DND-41 (cell line): ENCODE results near the gene CPD.

Experiments
- ATAC-seq: fragments of 200-7000 bp; cut with Tn5 transposase; 3 replicates; pipeline ENCODE4 v1.9.1; 2021; ENCODE audit warnings: low read depth; ENCODE audit not compliant: insufficient read depth
- DNase-seq: peaks from one replicate; pipeline ENCODE4 v3.0.0-alpha.2; 2020
- H2AFZ ChIP-seq: 2 replicates; pipeline ENCODE4 v1.6.0; 2012; ENCODE audit warnings: low read depth, low read length
- H3K27ac ChIP-seq: 2 replicates; pipeline ENCODE4 v1.5.1; 2012; ENCODE audit warnings: low read length, inconsistent platforms
- H3K27me3 ChIP-seq: fragments of 200-600 bp; sonication (generic); 2 replicates; pipeline ENCODE4 v1.6.0; 2012; ENCODE audit warnings: low read length, mild to moderate bottlenecking, inconsistent platforms; ENCODE audit not compliant: insufficient read depth, poor library complexity
- H3K36me3 ChIP-seq: 2 replicates; pipeline ENCODE4 v1.5.1; 2012; ENCODE audit warnings: low read length, inconsistent platforms; ENCODE audit not compliant: insufficient read depth
- H3K4me1 ChIP-seq: 2 replicates; pipeline ENCODE4 v1.5.1; 2012; ENCODE audit warnings: mild to moderate bottlenecking, low read length; ENCODE audit not compliant: insufficient read depth
- H3K4me2 ChIP-seq: 2 replicates; pipeline ENCODE4 v1.6.0; 2012; ENCODE audit warnings: mild to moderate bottlenecking, moderate library complexity, low read length, inconsistent platforms; ENCODE audit not compliant: insufficient read depth
- H3K4me3 ChIP-seq, 2 experiments: fragments of 200-600 bp in 1 of 2; shearing (Covaris generic) in 1 of 2; 2 replicates each; pipeline ENCODE4 v1.5.1; 2012 to 2016; ENCODE audit warnings: inconsistent platforms in 2 of 2, low read length in 2 of 2, mild to moderate bottlenecking in 2 of 2, low read depth in 1 of 2, moderate library complexity in 1 of 2
- H3K79me2 ChIP-seq: 2 replicates; pipeline ENCODE4 v1.6.0; 2012; ENCODE audit warnings: low read length, inconsistent platforms; ENCODE audit not compliant: insufficient read depth
- H3K9ac ChIP-seq: 2 replicates; pipeline ENCODE4 v1.6.0; 2012; ENCODE audit warnings: low read depth, mild to moderate bottlenecking, inconsistent platforms, low read length, moderate library complexity
- H3K9me3 ChIP-seq: 2 replicates; pipeline ENCODE4 v1.5.1; 2012; ENCODE audit warnings: low read length, moderate library complexity, mild to moderate bottlenecking, inconsistent platforms; ENCODE audit not compliant: insufficient read depth, severe bottlenecking
- H4K20me1 ChIP-seq: 2 replicates; pipeline ENCODE4 v1.6.0; 2012; ENCODE audit warnings: low read length; ENCODE audit not compliant: insufficient read depth
- CTCF ChIP-seq: IDR thresholded peaks from 2 replicates; pipeline ENCODE4 v1.5.1; 2012; ENCODE audit warnings: borderline replicate concordance, low read length, moderate library complexity, mild to moderate bottlenecking; ENCODE audit not compliant: poor library complexity, severe bottlenecking; ENCODE audit errors: extremely low read depth
- EZH2 ChIP-seq: IDR thresholded peaks from 3 replicates; pipeline ENCODE4 v1.6.1; 2012; ENCODE audit warnings: borderline replicate concordance, low read depth, mild to moderate bottlenecking, moderate library complexity, low read length, inconsistent platforms; ENCODE audit not compliant: severe bottlenecking

The CPD gene

GRCh38 chr17:30378825-30379302 lies at the start of gene CPD:
CPD (plus strand) TSS chr17:30378927; CDS start chr17:30378981, 54 bp downstream.
- peaks cover 39% of the 10 kb centered on the region for H3K4me1 ChIP-seq
- DNase-seq, result peak; percentile 96
- peak within 1 kb of the TSS; percentile 90 for H2AFZ ChIP-seq
- H3K27me3 ChIP-seq, result no peaks in the 10 kb centered on the region
- peaks cover 6% of the 10 kb centered on the region; the same call in 1 of the 2 replicates for H4K20me1 ChIP-seq
- H3K36me3 ChIP-seq, result no peaks in the 10 kb centered on the region
- no peak for TF ChIP-seq EZH2
- no peak for TF ChIP-seq CTCF
- peak within 1 kb of the TSS; percentile 96 for H3K4me2 ChIP-seq
- H3K27ac ChIP-seq, result peak within 1 kb of the TSS; percentile 69
- no peaks in the 10 kb centered on the region for H3K9me3 ChIP-seq
- H3K79me2 ChIP-seq, result peaks cover 20% of the 10 kb centered on the region
- H3K9ac ChIP-seq, result peak within 1 kb of the TSS; percentile 84
- H3K4me3 ChIP-seq, result peak within 1 kb of the TSS; percentile 73 to 75
- peak; percentile 97 for ATAC-seq

GRCh38 chr17:30332057-30332542 lies 46.6 kb upstream of the CPD start:
- Histone ChIP-seq H3K4me2 (peak overlapping the region; percentile 47), H3K27ac (peak overlapping the region; percentile 45), H3K27me3 (no peaks in the 10 kb centered on the region), H4K20me1 (no peaks in the 10 kb centered on the region), H3K9me3 (no peaks in the 10 kb centered on the region), H3K9ac (no peak overlapping the region), H3K79me2 (no peaks in the 10 kb centered on the region), H3K4me1 (peaks cover 25% of the 10 kb centered on the region), H3K36me3 (no peaks in the 10 kb centered on the region), H3K4me3 (0 out of 4 replicates have a peak overlapping the region, but pooled peaks of 1 of the 2 experiments have one; percentile 3), H2AFZ (no peak overlapping the region)
- TF ChIP-seq EZH2, result no peak
- no peak for TF ChIP-seq CTCF
- ATAC-seq (peak; percentile 88), DNase-seq (peak; percentile 59)

GRCh38 chr17:30333503-30334360 lies 45.0 kb upstream of the CPD start, which contains the start of gene TMIGD1:
TMIGD1 (minus strand) TSS chr17:30334057; CDS start chr17:30332133, 1,924 bp downstream.
- Histone ChIP-seq H3K9me3 (no peaks in the 10 kb centered on the region), H3K36me3 (no peaks in the 10 kb centered on the region), H3K27me3 (no peaks in the 10 kb centered on the region), H3K79me2 (no peaks in the 10 kb centered on the region), H2AFZ (no peak within 1 kb of the TSS), H3K4me3 (no peak within 1 kb of the TSS), H3K4me1 (peaks cover 25% of the 10 kb centered on the region), H4K20me1 (no peaks in the 10 kb centered on the region), H3K4me2 (no peak within 1 kb of the TSS), H3K9ac (no peak within 1 kb of the TSS), H3K27ac (no peak within 1 kb of the TSS)
- DNase-seq, result no peak
- TF ChIP-seq CTCF (no peak), EZH2 (no peak)
- no peak for ATAC-seq
